KMS-11 (cell line): ENCODE results near the gene CMAS.

ENCODE experiments used
- H2AFZ ChIP-seq: fragments of 200-600 bp; sonication (generic); 2 replicates; pipeline ENCODE4 v1.6.1; 2016; ENCODE audit warnings: antibody characterized with exemption, mixed run types, low read depth
- H3K27ac ChIP-seq: fragments of 200-600 bp; sonication (generic); 2 replicates; pipeline ENCODE4 v1.6.1; 2016; ENCODE audit warnings: mild to moderate bottlenecking, mixed run types
- H3K27me3 ChIP-seq: fragments of 200-600 bp; sonication (generic); 2 replicates; pipeline ENCODE4 v1.6.1; 2017; ENCODE audit warnings: mild to moderate bottlenecking, low read depth, mixed run types, moderate library complexity; ENCODE audit not compliant: insufficient read depth
- H3K36me3 ChIP-seq: fragments of 200-600 bp; sonication (generic); 2 replicates; pipeline ENCODE4 v1.6.1; 2017; ENCODE audit warnings: mild to moderate bottlenecking, mixed run types; ENCODE audit not compliant: insufficient read depth
- H3K4me1 ChIP-seq: fragments of 200-600 bp; sonication (generic); 2 replicates; pipeline ENCODE4 v1.6.1; 2016; ENCODE audit warnings: mild to moderate bottlenecking, low read depth, mixed run types; ENCODE audit not compliant: poor library complexity, severe bottlenecking
- H3K4me2 ChIP-seq: fragments of 200-600 bp; sonication (generic); 2 replicates; pipeline ENCODE4 v1.7.0; 2016; ENCODE audit warnings: mild to moderate bottlenecking, mixed run types
- H3K4me3 ChIP-seq: fragments of 200-600 bp; sonication (generic); IDR thresholded peaks from 2 replicates; pipeline ENCODE4 v1.6.1; 2017; ENCODE audit warnings: low read depth, low read length, mixed read lengths; ENCODE audit not compliant: insufficient read depth
- H3K79me2 ChIP-seq: fragments of 200-600 bp; sonication (generic); 2 replicates; pipeline ENCODE4 v1.6.1; 2016; ENCODE audit warnings: low read depth, mixed run types; ENCODE audit not compliant: insufficient read depth
- H3K9ac ChIP-seq: fragments of 200-600 bp; sonication (generic); 2 replicates; pipeline ENCODE4 v1.6.1; 2016; ENCODE audit warnings: mild to moderate bottlenecking, mixed run types
- H4K20me1 ChIP-seq: fragments of 200-600 bp; sonication (generic); 2 replicates; pipeline ENCODE4 v1.6.1; 2016; ENCODE audit warnings: mild to moderate bottlenecking, mixed run types; ENCODE audit not compliant: insufficient read depth
- TF ChIP-seq, protein P1 (sequence below): fragments of 200-600 bp; sonication (generic); conservative IDR thresholded peaks from 2 replicates; pipeline ENCODE4 v1.6.1; 2017; ENCODE audit warnings: low read depth, mild to moderate bottlenecking, antibody characterized with exemption, low read length, moderate library complexity, mixed read lengths

CMAS gene

DNA sequence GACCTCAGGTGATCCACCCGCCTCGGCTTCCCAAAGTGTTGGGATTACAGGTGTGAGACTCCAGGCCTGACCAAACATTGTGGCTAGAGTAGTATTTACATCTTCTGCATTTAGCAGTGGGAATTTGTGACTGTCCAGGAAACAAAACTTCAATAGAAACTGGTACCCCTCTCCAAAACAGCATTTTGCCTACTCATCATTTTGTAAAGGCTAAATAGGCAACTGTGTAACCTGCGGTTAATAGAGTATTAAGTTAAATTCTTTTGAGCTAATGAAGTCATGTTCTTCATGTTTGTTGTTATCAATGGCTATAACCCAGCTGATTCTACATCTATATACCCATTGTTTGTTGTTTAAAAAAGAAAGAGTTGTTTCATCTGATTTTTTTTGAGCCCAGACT is 8.1 kb downstream of the CMAS start:
- Histone ChIP-seq H3K36me3 (no peaks in the 10 kb centered on the region), H2AFZ (no peak overlapping the region)

GRCh38 chr12:22056607-22057006 is 10.6 kb downstream of the CMAS start:
- no peaks in the 10 kb centered on the region for H4K20me1 ChIP-seq
- no peaks in the 10 kb centered on the region for H3K4me1 ChIP-seq
- no peak overlapping the region for H3K4me2 ChIP-seq
- H3K79me2 ChIP-seq, result no peaks in the 10 kb centered on the region
- H2AFZ ChIP-seq, result no peak overlapping the region
- no peaks in the 10 kb centered on the region for H3K27me3 ChIP-seq
- no peaks in the 10 kb centered on the region for H3K36me3 ChIP-seq
- no peak overlapping the region for H3K27ac ChIP-seq
- TF ChIP-seq, protein P1, sequence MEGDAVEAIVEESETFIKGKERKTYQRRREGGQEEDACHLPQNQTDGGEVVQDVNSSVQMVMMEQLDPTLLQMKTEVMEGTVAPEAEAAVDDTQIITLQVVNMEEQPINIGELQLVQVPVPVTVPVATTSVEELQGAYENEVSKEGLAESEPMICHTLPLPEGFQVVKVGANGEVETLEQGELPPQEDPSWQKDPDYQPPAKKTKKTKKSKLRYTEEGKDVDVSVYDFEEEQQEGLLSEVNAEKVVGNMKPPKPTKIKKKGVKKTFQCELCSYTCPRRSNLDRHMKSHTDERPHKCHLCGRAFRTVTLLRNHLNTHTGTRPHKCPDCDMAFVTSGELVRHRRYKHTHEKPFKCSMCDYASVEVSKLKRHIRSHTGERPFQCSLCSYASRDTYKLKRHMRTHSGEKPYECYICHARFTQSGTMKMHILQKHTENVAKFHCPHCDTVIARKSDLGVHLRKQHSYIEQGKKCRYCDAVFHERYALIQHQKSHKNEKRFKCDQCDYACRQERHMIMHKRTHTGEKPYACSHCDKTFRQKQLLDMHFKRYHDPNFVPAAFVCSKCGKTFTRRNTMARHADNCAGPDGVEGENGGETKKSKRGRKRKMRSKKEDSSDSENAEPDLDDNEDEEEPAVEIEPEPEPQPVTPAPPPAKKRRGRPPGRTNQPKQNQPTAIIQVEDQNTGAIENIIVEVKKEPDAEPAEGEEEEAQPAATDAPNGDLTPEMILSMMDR, result no peak
- H3K4me3 ChIP-seq, result no peak overlapping the region
- no peak overlapping the region for H3K9ac ChIP-seq

More for the DNA sequence above, 8.1 kb downstream of the CMAS start:
- Histone ChIP-seq H3K9ac (no peak overlapping the region), H4K20me1 (no peaks in the 10 kb centered on the region), H3K79me2 (no peaks in the 10 kb centered on the region), H3K4me1 (peaks cover 3% of the 10 kb centered on the region), H3K4me3 (no peak overlapping the region), H3K27me3 (no peaks in the 10 kb centered on the region), H3K4me2 (no peak overlapping the region), H3K27ac (no peak overlapping the region)
- TF ChIP-seq, protein P1, result no peak

- no peaks in the 10 kb centered on the region for H3K4me1 ChIP-seq
- no peaks in the 10 kb centered on the region for H3K36me3 ChIP-seq
- H3K79me2 ChIP-seq, result no peaks in the 10 kb centered on the region
- H3K27me3 ChIP-seq, result no peaks in the 10 kb centered on the region
- no peak overlapping the region for H2AFZ ChIP-seq
- H4K20me1 ChIP-seq, result no peaks in the 10 kb centered on the region
- H3K9ac ChIP-seq, result no peak overlapping the region
- H3K4me2 ChIP-seq, result no peak overlapping the region
- no peak overlapping the region for H3K27ac ChIP-seq
- H3K4me3 ChIP-seq, result no peak overlapping the region
- TF ChIP-seq, protein P1, result no peak
Measured at GRCh38 chr12:22059976-22060647, 14.1 kb downstream of the CMAS start.

DNA sequence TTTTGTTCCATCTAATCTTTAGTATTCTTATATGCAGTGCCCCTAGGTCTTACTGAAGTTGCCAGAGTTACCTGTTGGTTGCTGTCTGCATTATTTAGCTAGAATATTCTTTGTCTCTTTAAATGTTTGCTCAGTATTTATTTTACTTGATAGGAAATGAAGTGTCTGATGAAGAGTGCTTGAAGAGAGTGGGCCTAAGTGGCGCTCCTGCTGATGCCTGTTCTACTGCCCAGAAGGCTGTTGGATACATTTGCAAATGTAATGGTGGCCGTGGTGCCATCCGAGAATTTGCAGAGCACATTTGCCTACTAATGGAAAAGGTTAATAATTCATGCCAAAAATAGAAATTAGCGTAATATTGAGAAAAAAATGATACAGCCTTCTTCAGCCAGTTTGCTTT is 18.9 kb downstream of the CMAS start:
- Histone ChIP-seq H3K4me3 (no peak overlapping the region), H3K4me2 (no peak overlapping the region), H3K4me1 (no peaks in the 10 kb centered on the region), H3K9ac (no peak overlapping the region), H3K27ac (no peak overlapping the region), H2AFZ (no peak overlapping the region), H3K79me2 (no peaks in the 10 kb centered on the region), H4K20me1 (no peaks in the 10 kb centered on the region), H3K27me3 (no peaks in the 10 kb centered on the region), H3K36me3 (no peaks in the 10 kb centered on the region)
- TF ChIP-seq, protein P1, result no peak
